Ishikawa (cell line): ENCODE measurements around the gene MTA1.

Experiments used
- CEBPB ChIP-seq: IDR thresholded peaks from 2 replicates; pipeline ENCODE4 v1.6.1; 2012
- CREB1 ChIP-seq: IDR thresholded peaks from 2 replicates; pipeline ENCODE4 v1.6.1; 2012; ENCODE audit warnings: low read depth
- EGR1 ChIP-seq: IDR thresholded peaks from 2 replicates; pipeline ENCODE4 v1.6.1; 2012
- EP300 ChIP-seq: IDR thresholded peaks from 2 replicates; pipeline ENCODE4 v1.6.1; 2012; ENCODE audit warnings: borderline replicate concordance
- FOXM1 ChIP-seq: IDR thresholded peaks from 2 replicates; pipeline ENCODE4 v1.6.1; 2012; ENCODE audit warnings: low read depth, borderline replicate concordance
- MAX ChIP-seq: IDR thresholded peaks from 2 replicates; pipeline ENCODE4 v1.6.1; 2012
- NFIC ChIP-seq: IDR thresholded peaks from 2 replicates; pipeline ENCODE4 v1.6.1; 2012
- RAD21 ChIP-seq: IDR thresholded peaks from 2 replicates; pipeline ENCODE4 v1.6.1; 2012; ENCODE audit warnings: low read depth
- REST ChIP-seq: IDR thresholded peaks from 2 replicates; pipeline ENCODE4 v1.6.1; 2012; ENCODE audit warnings: low read depth, mild to moderate bottlenecking
- TAF1 ChIP-seq: IDR thresholded peaks from 2 replicates; pipeline ENCODE4 v1.6.1; 2012; ENCODE audit warnings: low read depth, mild to moderate bottlenecking
- TCF12 ChIP-seq: IDR thresholded peaks from 2 replicates; pipeline ENCODE4 v1.6.1; 2012; ENCODE audit warnings: low read depth
- TEAD4 ChIP-seq: IDR thresholded peaks from 2 replicates; pipeline ENCODE4 v1.6.1; 2012
- USF1 ChIP-seq: IDR thresholded peaks from 2 replicates; pipeline ENCODE4 v1.6.1; 2012
- YY1 ChIP-seq: IDR thresholded peaks from 2 replicates; pipeline ENCODE4 v1.6.1; 2012; ENCODE audit warnings: low read depth
- ZBTB7A ChIP-seq: IDR thresholded peaks from 2 replicates; pipeline ENCODE4 v1.6.1; 2012; ENCODE audit warnings: low read depth

The MTA1 gene

GRCh38 chr14:105419195-105420091, at the start of gene MTA1:
MTA1 (plus strand) TSS chr14:105419827; CDS start chr14:105420036, 209 bp downstream.
- TF ChIP-seq ZBTB7A (peak; percentile 90), TCF12 (no peak), EP300 (no peak), YY1 (0 out of 2 replicates have a peak, but pooled peaks have one; percentile 43)

- TF ChIP-seq FOXM1, result no peak
- TF ChIP-seq YY1, result no peak
- no peak for TF ChIP-seq EGR1
- TF ChIP-seq CEBPB, result no peak
- TF ChIP-seq MAX, result no peak
- TF ChIP-seq TAF1, result no peak
- TF ChIP-seq RAD21, result no peak
- no peak for TF ChIP-seq TCF12
- no peak for TF ChIP-seq CREB1
- TF ChIP-seq NFIC, result no peak
These were observed 45.2 kb upstream of the MTA1 start for GRCh38 chr14:105374389-105374788.

- TF ChIP-seq TAF1 (no peak), CREB1 (no peak), FOXM1 (no peak), EGR1 (no peak), REST (no peak), TEAD4 (no peak), EP300 (no peak), TCF12 (no peak), RAD21 (no peak), MAX (no peak), CEBPB (no peak), USF1 (no peak), YY1 (no peak), NFIC (no peak)
These were observed 44.0 kb upstream of the MTA1 start for GRCh38 chr14:105375635-105376057.

- TF ChIP-seq ZBTB7A, result no peak
- no peak for TF ChIP-seq CREB1
- TF ChIP-seq REST, result no peak
- TF ChIP-seq RAD21, result no peak
- TF ChIP-seq NFIC, result no peak
- TF ChIP-seq EGR1, result no peak
- no peak for TF ChIP-seq TCF12
- TF ChIP-seq CEBPB, result no peak
- no peak for TF ChIP-seq USF1
These were observed 42.8 kb upstream of the MTA1 start for GRCh38 chr14:105376521-105377440.

- no peak for TF ChIP-seq RAD21
- no peak for TF ChIP-seq ZBTB7A
- no peak for TF ChIP-seq NFIC
- TF ChIP-seq EGR1, result no peak
- TF ChIP-seq TEAD4, result no peak
- no peak for TF ChIP-seq EP300
- TF ChIP-seq USF1, result no peak
- no peak for TF ChIP-seq MAX
- no peak for TF ChIP-seq FOXM1
These were observed 42.0 kb upstream of the MTA1 start for GRCh38 chr14:105377555-105378182.
